Measurements from ENCODE around the gene NPAS2.

The NPAS2 gene

GRCh38 chr2:100909534-100910081 is 89.7 kb downstream of the NPAS2 start:
- DNase-seq (ENCODE audit: low read depth): no peak

GRCh38 chr2:100910111-100910510 is 90.2 kb downstream of the NPAS2 start:
- DNase-seq (ENCODE audit: low read depth): no peak

- no peak for DNase-seq (ENCODE audit: low read depth)
These were observed 99.4 kb downstream of the NPAS2 start for GRCh38 chr2:100919316-100919715.

- no peak for DNase-seq (ENCODE audit: low read depth)
These were observed 101.8 kb downstream of the NPAS2 start for GRCh38 chr2:100921685-100922161.

- no peak for DNase-seq (ENCODE audit: low read depth)
These were observed 103.6 kb downstream of the NPAS2 start for GRCh38 chr2:100923461-100924060.

GRCh38 chr2:100924122-100924519 is 104.2 kb downstream of the NPAS2 start:
- DNase-seq (ENCODE audit: low read depth): no peak

- DNase-seq (ENCODE audit: low read depth): no peak
These were observed 104.8 kb downstream of the NPAS2 start for GRCh38 chr2:100924520-100925451.

GRCh38 chr2:100928235-100928634 is 108.3 kb downstream of the NPAS2 start:
- DNase-seq (ENCODE audit: low read depth): no peak

- no peak for DNase-seq (ENCODE audit: low read depth)
These were observed 109.2 kb downstream of the NPAS2 start for GRCh38 chr2:100929147-100929546.

GRCh38 chr2:100934504-100935371 is 114.8 kb downstream of the NPAS2 start:
- no peak for DNase-seq (ENCODE audit: low read depth)

GRCh38 chr2:100935372-100935752 is 115.4 kb downstream of the NPAS2 start:
- no peak for DNase-seq (ENCODE audit: low read depth)

GRCh38 chr2:100936070-100936741 is 116.3 kb downstream of the NPAS2 start:
- no peak for DNase-seq (ENCODE audit: low read depth)

GRCh38 chr2:100936972-100937542 is 117.1 kb downstream of the NPAS2 start:
- DNase-seq (ENCODE audit: low read depth): no peak

- no peak for DNase-seq (ENCODE audit: low read depth)
These were observed 118.4 kb downstream of the NPAS2 start for GRCh38 chr2:100938031-100939026.

- no peak for DNase-seq (ENCODE audit: low read depth)
These were observed 119.5 kb downstream of the NPAS2 start for GRCh38 chr2:100939445-100939844.

GRCh38 chr2:100940240-100940639 is 120.3 kb downstream of the NPAS2 start:
- DNase-seq (ENCODE audit: low read depth): no peak

GRCh38 chr2:100940766-100941645 is 121.1 kb downstream of the NPAS2 start:
- DNase-seq (ENCODE audit: low read depth): no peak

- no peak for DNase-seq (ENCODE audit: low read depth)
These were observed 121.8 kb downstream of the NPAS2 start for GRCh38 chr2:100941646-100942240.

Measured in T-helper 22 cell (primary cell).